Erythroblast (primary cell): ENCODE measurements around the gene ADA.
"Not testable (repeated sequence)": the region's sequence is repeated elsewhere in the genome, so short reads cannot be mapped to it uniquely, and the experiment has no call there.

Source experiments
- GATA1 ChIP-seq: IDR thresholded peaks from 2 replicates; pipeline ENCODE4 v1.6.1; 2011; ENCODE audit warnings: low read depth, mild to moderate bottlenecking, control low read depth, low read length, moderate library complexity
- POLR2A ChIP-seq: IDR thresholded peaks from 2 replicates; pipeline ENCODE4 v1.6.1; 2011; ENCODE audit warnings: mild to moderate bottlenecking, low read length

GRCh38 chr20:44672318-44672902 lies 20.9 kb upstream of the ADA start:
- TF ChIP-seq POLR2A, GATA1: not testable (repeated sequence)
